GM12892 (cell line): ENCODE results near the gene RPL21.

Experiments used
- POLR2A ChIP-seq: IDR thresholded peaks from 2 replicates; pipeline ENCODE4 v1.6.1; 2011; ENCODE audit warnings: low read depth, low read length, control low read depth
- POLR2AphosphoS5 ChIP-seq: IDR thresholded peaks from 2 replicates; pipeline ENCODE4 v1.6.1; 2011; ENCODE audit warnings: low read depth, low read length, control low read depth
- TAF1 ChIP-seq: IDR thresholded peaks from 2 replicates; pipeline ENCODE4 v1.6.1; 2011; ENCODE audit warnings: low read depth, mild to moderate bottlenecking, control low read depth, low read length, borderline replicate concordance

DNA sequence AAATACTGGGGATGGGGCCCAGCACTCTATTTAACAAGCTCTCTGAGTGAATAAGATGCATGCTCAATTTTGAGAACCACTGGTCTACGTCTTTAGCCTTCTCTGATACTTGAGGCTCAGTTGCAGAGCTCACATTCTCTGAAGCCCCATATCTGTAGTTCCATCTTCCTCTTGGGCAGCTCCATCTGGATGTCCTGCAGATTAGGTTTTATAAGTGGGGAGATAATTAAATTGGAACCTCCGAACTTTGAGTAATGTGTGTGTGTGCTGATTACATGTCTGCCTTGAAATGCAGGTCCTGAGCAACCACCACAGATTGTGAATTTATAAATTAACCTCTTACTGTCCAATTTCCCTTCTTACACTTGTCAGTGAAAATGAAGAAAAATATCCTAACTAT, 12.1 kb downstream of the RPL21 start:
- TF ChIP-seq POLR2A (no peak), POLR2AphosphoS5 (no peak), TAF1 (no peak)
